Measurements from ENCODE around the gene DTHD1. TPM values are rescaled to one million over a fixed set of nuclear protein-coding genes. Genes with fewer than 3 reads are reported as not detected.

Gene DTHD1
- total and polyA plus RNA-seq, 2 of the 8 experiments (the other 6 are each of a cell fraction or from before 2014, with no cell fraction given): not detected

DNA sequence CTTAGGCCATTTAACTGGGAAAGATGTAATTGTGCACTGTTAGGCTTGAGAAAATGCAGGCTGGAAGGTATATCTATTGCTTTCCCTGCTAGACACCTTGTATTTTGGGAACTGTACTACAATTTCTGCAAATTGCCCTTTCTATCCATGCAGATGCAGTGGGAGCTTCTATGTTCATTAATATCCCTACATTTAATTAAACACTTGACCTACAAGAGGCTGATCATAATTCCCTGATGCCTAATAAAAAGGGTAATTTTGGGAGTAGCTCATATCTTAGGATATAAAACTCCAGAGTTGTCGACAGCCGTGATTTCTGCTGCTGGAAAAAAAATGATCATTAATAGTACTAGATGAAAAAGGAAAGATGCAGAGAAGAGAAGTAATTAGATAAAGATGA, 19.7 kb downstream of the DTHD1 start:
- H3K4me1 ChIP-seq (replicated peaks in 1 of 4; ENCODE audit: control insufficient read depth in 3 of 4, insufficient read depth in 4 of 4, low read length in 3 of 4): no peaks in the 10 kb centered on the region
- no peak overlapping the region for H3K23ac ChIP-seq (ENCODE audit: insufficient read length)
- ChIA-PET POLR2A (ENCODE audit: partially characterized antibody) (no interaction called here), CTCF (ENCODE audit: partially characterized antibody) (interaction anchor here (0.9 kb wide), 1 partner anchor 887 kb away, joined by 3 read pairs; no protein-coding TSS in a partner anchor)
- H3K9ac ChIP-seq (replicated peaks in 1 of 4; ENCODE audit: extremely low read depth in 1 of 4, low read depth in 3 of 4, low read length in 3 of 4): no peak overlapping the region
- H4K91ac ChIP-seq (replicated peaks; ENCODE audit: insufficient read length, low read length): no peak overlapping the region
- H3K4me2 ChIP-seq (ENCODE audit: insufficient read depth in 1 of 2, low read depth in 2 of 2, low read length in 2 of 2): no peak overlapping the region
- no peak overlapping the region for H2BK120ac ChIP-seq (replicated peaks; ENCODE audit: low read depth, low read length)
- H2BK15ac ChIP-seq (ENCODE audit: low read length): no peak overlapping the region
- 92% methylated on average over 2 of the region's 2 CpGs; no CpG with 5 or more reads in 1 of the 2 experiments for WGBS, 2 experiments (ENCODE audit: extremely low coverage in 1 of 2, insufficient coverage in 1 of 2, insufficient read length in 1 of 2, insufficient replicate concordance in 2 of 2, low coverage in 1 of 2, low lambda C conversion rate in 2 of 2, missing lambda C conversion rate in 1 of 2)
- H2AFZ ChIP-seq (ENCODE audit: low read length): no peak overlapping the region
- H3K18ac ChIP-seq (ENCODE audit: extremely low read depth, low read length): no peak overlapping the region
- no peak for FAIRE-seq
- no peaks in the 10 kb centered on the region for H3K23me2 ChIP-seq (ENCODE audit: low read depth, low read length)
- no peak overlapping the region for H4K8ac ChIP-seq (ENCODE audit: extremely low read depth, insufficient read depth, low read length)
- no peak for TF ChIP-seq NANOG (IDR thresholded peaks at IDR 0.05; ENCODE audit: insufficient read depth, low read depth, low read length, poor library complexity, severe bottlenecking)
- TF ChIP-seq CHD1 (IDR thresholded peaks at IDR 0.05; ENCODE audit: low read depth, low read length): no peak
- TF ChIP-seq JUND (IDR thresholded peaks at IDR 0.05; ENCODE audit: low read length): no peak
- TF ChIP-seq SRF (IDR thresholded peaks at IDR 0.05; ENCODE audit: low read depth, low read length): no peak
- no peak for TF ChIP-seq SP2 (IDR thresholded peaks at IDR 0.05; ENCODE audit: low read length)
- no peak overlapping the region for H2BK12ac ChIP-seq (ENCODE audit: low read depth, low read length)
- H3K79me2 ChIP-seq (ENCODE audit: control insufficient read depth in 1 of 2, insufficient read depth in 2 of 2, low read length in 2 of 2): no peaks in the 10 kb centered on the region
- H2BK20ac ChIP-seq (ENCODE audit: low read length): no peak overlapping the region
- no peak overlapping the region for H3K4me3 ChIP-seq (ENCODE audit: extremely low read depth in 1 of 4, insufficient read depth in 2 of 4, low read depth in 3 of 4, low read length in 4 of 4)
- no peaks in the 10 kb centered on the region for H3K36me3 ChIP-seq (ENCODE audit: control insufficient read depth in 2 of 4, insufficient read depth in 4 of 4, low read length in 3 of 4)
- H2BK5ac ChIP-seq (ENCODE audit: low read depth, low read length): no peak overlapping the region
- no peaks in the 10 kb centered on the region for H3K27me3 ChIP-seq (replicated peaks in 1 of 4; ENCODE audit: control insufficient read depth in 3 of 4, extremely low read depth in 1 of 4, insufficient read depth in 3 of 4, low read length in 3 of 4)
- H4K20me1 ChIP-seq (replicated peaks in 1 of 2; ENCODE audit: control insufficient read depth in 1 of 2, insufficient read depth in 2 of 2, low read length in 2 of 2): no peaks in the 10 kb centered on the region
- DNase-seq (ENCODE audit: low read depth in 1 of 2, low spot score in 2 of 2): no peak
- H3K79me1 ChIP-seq (ENCODE audit: low read depth, low read length): no peaks in the 10 kb centered on the region
- H3K56ac ChIP-seq (replicated peaks; ENCODE audit: insufficient read length, low read depth, low read length): no peak overlapping the region
- H3K27ac ChIP-seq (ENCODE audit: low read depth, low read length): no peak overlapping the region
- no peaks in the 10 kb centered on the region for H3K9me3 ChIP-seq (ENCODE audit: insufficient read depth in 2 of 2, low read depth in 1 of 2, low read length in 1 of 2)
- H2AK5ac ChIP-seq (ENCODE audit: low read depth, low read length): no peak overlapping the region
- no peak overlapping the region for H3K14ac ChIP-seq (ENCODE audit: insufficient read length)
- no peak overlapping the region for H4K5ac ChIP-seq (ENCODE audit: insufficient read length, low read depth, low read length)
- H3K4ac ChIP-seq (replicated peaks; ENCODE audit: insufficient read length, low read depth, low read length): no peak overlapping the region
